HEK293 (cell line): ENCODE results near the gene PP2D1.

Experiments
- CTCF ChIP-seq: fragments of 450-650 bp; formaldehyde crosslinking; IDR thresholded peaks from 2 replicates; pipeline ENCODE4 v1.5.1; 2016; ENCODE audit warnings: missing biosample characterization, missing genetic modification characterization
- ZSCAN5A ChIP-seq: fragments of 450-650 bp; formaldehyde crosslinking; IDR thresholded peaks from 2 replicates; pipeline ENCODE4 v1.5.1; 2016; ENCODE audit warnings: missing biosample characterization, missing genetic modification characterization

- no peak for TF ChIP-seq ZSCAN5A
- no peak for TF ChIP-seq CTCF (tag by site-specific recombination)
Observed at GRCh38 chr3:20043396-20043795, 31.3 kb upstream of the PP2D1 start.
